Glutamatergic neuron (in vitro differentiated cells): ENCODE data around the gene EXOC4. TPM values are rescaled to one million over a fixed set of nuclear protein-coding genes. Genes with fewer than 3 reads are reported as not detected.

Experiments used
- DNase-seq: peaks from one replicate; pipeline ENCODE4 v3.0.0; 2022
- H3K27ac Mint-ChIP-seq: one replicate; pipeline ENCODE4 v1.8.0; 2020; ENCODE audit warnings: mild to moderate bottlenecking, mixed read lengths, inconsistent platforms; ENCODE audit not compliant: unreplicated experiment
- H3K27me3 Mint-ChIP-seq: one replicate; pipeline ENCODE4 v1.8.0; 2020; ENCODE audit warnings: mild to moderate bottlenecking, moderate library complexity, mixed read lengths, inconsistent platforms; ENCODE audit not compliant: unreplicated experiment
- H3K36me3 Mint-ChIP-seq: one replicate; pipeline ENCODE4 v1.8.0; 2020; ENCODE audit warnings: mild to moderate bottlenecking, mixed read lengths, inconsistent platforms; ENCODE audit not compliant: unreplicated experiment
- H3K4me1 Mint-ChIP-seq: one replicate; pipeline ENCODE4 v1.8.0; 2020; ENCODE audit warnings: mild to moderate bottlenecking, low read depth, mixed read lengths, inconsistent platforms; ENCODE audit not compliant: unreplicated experiment
- H3K4me3 Mint-ChIP-seq: one replicate; pipeline ENCODE4 v1.8.0; 2020; ENCODE audit warnings: mild to moderate bottlenecking, mixed read lengths, inconsistent platforms; ENCODE audit not compliant: unreplicated experiment
- H3K9me3 Mint-ChIP-seq: one replicate; pipeline ENCODE4 v1.8.0; 2020; ENCODE audit warnings: mild to moderate bottlenecking, moderate library complexity, mixed read lengths, inconsistent platforms; ENCODE audit not compliant: unreplicated experiment
- total RNA-seq: library from RNA; stranded (reverse); fragmentation: NEBNext Ultra II Directional; extraction: Animal tissue kit (Norgen Biotek cat#: 25700); gene quantifications from one replicate; pipeline ENCODE4 v1.2.1, GENCODE V29; 2021; ENCODE audit not compliant: unreplicated experiment
- TF ChIP-seq, protein P1 (sequence below): fragments of 200-600 bp; sonication (generic); IDR thresholded peaks from one replicate; pipeline ENCODE4 v1.5.0; 2021; ENCODE audit not compliant: partially characterized antibody, unreplicated experiment

Gene EXOC4
- total RNA-seq, 1 donor from 2014 or later = 73.8 TPM

DNA sequence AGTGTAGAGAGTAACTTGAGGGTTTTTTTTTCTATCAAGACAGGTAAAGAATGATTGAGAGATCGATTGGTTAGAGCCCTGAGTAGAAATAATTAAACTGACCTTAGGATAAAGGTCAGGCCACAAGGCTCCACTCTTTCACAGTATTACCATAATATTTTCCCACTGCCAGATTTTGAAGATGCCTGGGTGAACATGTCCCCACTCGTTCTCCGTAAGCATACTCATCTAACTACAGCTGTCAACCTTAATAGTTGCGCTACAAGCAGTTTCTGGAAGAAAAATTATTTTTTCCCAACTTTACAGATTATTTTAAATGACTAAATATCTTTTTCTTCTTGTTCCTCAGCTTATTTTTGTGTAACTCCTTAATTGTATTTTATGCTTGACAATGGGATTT, 671.1 kb downstream of the EXOC4 start:
- Mint-ChIP-seq H3K27ac (no peak overlapping the region), H3K4me1 (peaks cover 3% of the 10 kb centered on the region), H3K27me3 (no peaks in the 10 kb centered on the region), H3K4me3 (no peak overlapping the region), H3K9me3 (peaks cover 2% of the 10 kb centered on the region), H3K36me3 (peaks cover 11% of the 10 kb centered on the region)
- TF ChIP-seq, protein P1, sequence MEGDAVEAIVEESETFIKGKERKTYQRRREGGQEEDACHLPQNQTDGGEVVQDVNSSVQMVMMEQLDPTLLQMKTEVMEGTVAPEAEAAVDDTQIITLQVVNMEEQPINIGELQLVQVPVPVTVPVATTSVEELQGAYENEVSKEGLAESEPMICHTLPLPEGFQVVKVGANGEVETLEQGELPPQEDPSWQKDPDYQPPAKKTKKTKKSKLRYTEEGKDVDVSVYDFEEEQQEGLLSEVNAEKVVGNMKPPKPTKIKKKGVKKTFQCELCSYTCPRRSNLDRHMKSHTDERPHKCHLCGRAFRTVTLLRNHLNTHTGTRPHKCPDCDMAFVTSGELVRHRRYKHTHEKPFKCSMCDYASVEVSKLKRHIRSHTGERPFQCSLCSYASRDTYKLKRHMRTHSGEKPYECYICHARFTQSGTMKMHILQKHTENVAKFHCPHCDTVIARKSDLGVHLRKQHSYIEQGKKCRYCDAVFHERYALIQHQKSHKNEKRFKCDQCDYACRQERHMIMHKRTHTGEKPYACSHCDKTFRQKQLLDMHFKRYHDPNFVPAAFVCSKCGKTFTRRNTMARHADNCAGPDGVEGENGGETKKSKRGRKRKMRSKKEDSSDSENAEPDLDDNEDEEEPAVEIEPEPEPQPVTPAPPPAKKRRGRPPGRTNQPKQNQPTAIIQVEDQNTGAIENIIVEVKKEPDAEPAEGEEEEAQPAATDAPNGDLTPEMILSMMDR = no peak
- DNase-seq = no peak

DNA sequence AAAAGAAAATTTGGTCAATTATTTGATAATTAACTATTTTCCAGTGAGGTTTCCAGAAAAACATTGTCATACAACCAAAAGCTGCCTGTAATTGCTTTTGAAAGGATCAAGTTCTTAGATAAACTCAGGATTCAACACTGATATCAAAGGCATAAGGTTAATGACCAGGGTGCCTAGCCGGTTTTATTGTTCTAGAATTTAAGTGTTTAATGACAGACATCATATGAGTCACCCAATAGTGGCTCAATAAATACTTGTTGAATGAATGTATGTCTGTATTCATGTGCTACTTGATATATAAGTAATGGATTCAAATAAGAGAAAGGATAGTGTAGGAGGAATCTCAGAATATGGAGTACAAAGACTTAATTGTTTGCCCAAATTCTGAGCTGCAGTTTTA, 678.2 kb downstream of the EXOC4 start:
- Mint-ChIP-seq H3K36me3 (no peaks in the 10 kb centered on the region), H3K4me1 (peaks cover 17% of the 10 kb centered on the region), H3K4me3 (no peak overlapping the region), H3K27ac (no peak overlapping the region), H3K27me3 (no peaks in the 10 kb centered on the region), H3K9me3 (peaks cover 2% of the 10 kb centered on the region)
- TF ChIP-seq, protein P1 = no peak
- no peak for DNase-seq

DNA sequence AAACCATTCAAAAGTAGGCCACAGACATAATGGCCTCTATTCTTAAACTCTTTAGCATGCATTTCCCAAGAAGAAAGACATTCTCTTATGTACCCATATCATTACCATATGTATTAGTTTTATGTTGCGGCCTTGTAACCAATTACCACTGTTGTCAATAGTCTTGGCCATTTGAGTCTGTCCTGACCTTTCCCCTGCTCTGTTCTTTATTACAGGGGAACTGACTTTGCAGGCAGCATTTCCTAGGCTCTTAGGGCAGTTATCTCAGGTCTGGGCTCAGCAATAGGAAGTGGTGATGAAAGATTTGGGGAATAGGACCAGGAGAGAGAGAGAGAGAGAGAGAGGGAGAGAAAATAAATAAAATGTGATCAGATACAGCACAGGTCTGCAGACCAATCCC, 679.7 kb downstream of the EXOC4 start:
- Mint-ChIP-seq H3K9me3 (peaks cover 2% of the 10 kb centered on the region), H3K4me3 (no peak overlapping the region), H3K36me3 (no peaks in the 10 kb centered on the region), H3K27me3 (no peaks in the 10 kb centered on the region), H3K4me1 (peaks cover 21% of the 10 kb centered on the region), H3K27ac (peak overlapping the region; percentile 24)
- TF ChIP-seq, protein P1 = no peak
- no peak for DNase-seq

DNA sequence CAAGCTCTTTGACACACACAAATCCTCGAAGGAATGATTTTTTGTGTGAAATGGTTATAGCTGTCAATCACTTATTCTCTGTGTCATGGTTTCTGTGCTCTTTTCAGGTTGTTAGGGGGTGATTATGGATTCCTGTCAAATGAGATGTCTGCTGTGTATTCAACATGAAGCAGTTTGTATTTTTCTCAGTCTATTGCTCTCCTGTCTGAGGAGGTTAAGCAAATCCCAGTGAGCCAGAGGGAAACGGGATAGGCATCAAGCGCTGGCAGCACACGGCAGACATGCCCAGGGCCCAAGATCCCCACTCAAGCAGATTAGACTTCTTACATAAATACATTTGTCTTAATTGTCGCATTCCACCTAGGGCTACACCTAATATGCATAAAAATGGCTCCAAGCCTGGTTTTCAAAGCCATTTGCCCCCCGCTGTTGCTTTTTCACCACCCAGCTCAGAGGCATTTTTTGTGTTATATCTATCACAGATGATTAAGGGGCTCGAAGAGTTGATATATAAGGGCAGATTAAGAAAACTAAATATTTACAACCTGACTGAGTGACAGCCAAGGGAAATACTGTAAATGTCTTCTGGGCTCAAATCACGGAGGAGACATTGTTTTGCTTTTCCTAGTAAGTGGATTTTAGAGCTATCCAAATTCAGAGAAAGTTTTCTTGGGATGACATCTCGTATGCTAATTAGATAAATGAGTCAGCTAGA, 681.5 kb downstream of the EXOC4 start:
- H3K9me3 Mint-ChIP-seq = peaks cover 3% of the 10 kb centered on the region
- DNase-seq = no peak
- no peaks in the 10 kb centered on the region for H3K27me3 Mint-ChIP-seq
- H3K27ac Mint-ChIP-seq = no peak overlapping the region
- no peaks in the 10 kb centered on the region for H3K36me3 Mint-ChIP-seq
- no peak overlapping the region for H3K4me3 Mint-ChIP-seq
- H3K4me1 Mint-ChIP-seq = peaks cover 18% of the 10 kb centered on the region
- TF ChIP-seq, protein P1 = no peak

DNA sequence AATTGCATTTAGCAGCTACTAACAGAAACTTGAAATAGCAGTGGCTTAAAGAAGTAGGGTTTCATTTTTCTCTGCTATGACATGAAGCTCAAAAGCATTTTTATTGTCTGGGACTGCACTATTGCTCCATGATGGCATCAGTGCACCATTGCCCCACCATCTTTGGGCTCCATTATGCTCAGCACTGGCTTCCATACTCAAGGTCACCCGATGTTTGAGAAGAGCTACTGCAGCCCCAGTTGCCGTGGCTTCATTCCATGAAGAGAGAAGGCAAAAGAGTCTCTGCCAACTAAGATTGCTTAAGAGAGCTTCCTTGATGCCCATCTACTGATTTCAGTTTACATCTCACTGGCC, 682.1 kb downstream of the EXOC4 start:
- Mint-ChIP-seq H3K36me3 (no peaks in the 10 kb centered on the region), H3K4me3 (no peak overlapping the region), H3K9me3 (peaks cover 2% of the 10 kb centered on the region), H3K27ac (no peak overlapping the region), H3K4me1 (peaks cover 19% of the 10 kb centered on the region), H3K27me3 (no peaks in the 10 kb centered on the region)
- DNase-seq = no peak
- TF ChIP-seq, protein P1 = no peak
